Activated CD4-positive, alpha-beta T cell treated with anti-CD3 and anti-CD28 coated beads, Interleukin-10, Interleukin-2, amounts not matched to agents 100 ng/mL and 50 ng/mL, durations not matched to agents 16 hours and 8 hours (primary cell): ENCODE data around the gene ADGRA1.

Source experiments
- DNase-seq: peaks from one replicate; pipeline ENCODE4 v3.0.0-alpha.2; 2020

Gene ADGRA1

DNA sequence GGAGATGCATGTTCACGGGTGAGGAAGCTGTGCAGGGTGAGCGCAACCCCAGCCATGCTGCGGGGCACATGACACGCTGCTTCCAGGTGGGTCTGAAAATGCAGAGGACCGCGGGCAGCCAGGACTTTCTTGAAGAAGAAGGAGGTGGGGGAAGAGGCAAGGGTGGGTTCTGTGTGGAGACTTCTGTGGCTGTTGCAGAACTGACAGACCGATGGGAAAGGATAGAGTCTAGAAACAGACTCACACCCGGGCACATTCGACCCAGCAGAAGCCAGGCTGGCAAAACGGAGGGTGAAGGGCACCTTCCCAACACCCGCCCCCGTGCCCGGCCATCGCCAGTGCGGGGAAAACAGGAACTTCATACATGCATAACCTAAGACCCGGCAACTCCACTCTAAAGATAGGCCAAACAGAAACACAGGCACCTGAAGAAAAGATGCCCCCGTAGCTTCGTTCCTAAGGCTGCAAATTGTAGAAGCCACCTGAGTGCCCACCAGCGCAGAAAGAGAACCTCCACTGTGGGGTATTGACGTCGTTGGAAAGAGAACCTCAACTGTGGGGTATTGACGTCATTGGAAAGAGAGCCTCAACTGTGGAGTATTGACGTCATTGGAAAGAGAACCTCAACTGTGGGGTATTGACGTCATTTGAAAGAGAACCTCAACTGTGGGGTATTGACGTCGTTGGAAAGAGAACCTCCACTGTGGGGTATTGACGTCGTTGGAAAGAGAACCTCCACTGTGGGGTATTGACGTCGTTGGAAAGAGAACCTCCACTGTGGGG is 67.5 kb downstream of the ADGRA1 start:
- no peak for DNase-seq

- DNase-seq = no peak
Measured at GRCh38 chr10:133156674-133157579, 69.2 kb downstream of the ADGRA1 start.

DNA sequence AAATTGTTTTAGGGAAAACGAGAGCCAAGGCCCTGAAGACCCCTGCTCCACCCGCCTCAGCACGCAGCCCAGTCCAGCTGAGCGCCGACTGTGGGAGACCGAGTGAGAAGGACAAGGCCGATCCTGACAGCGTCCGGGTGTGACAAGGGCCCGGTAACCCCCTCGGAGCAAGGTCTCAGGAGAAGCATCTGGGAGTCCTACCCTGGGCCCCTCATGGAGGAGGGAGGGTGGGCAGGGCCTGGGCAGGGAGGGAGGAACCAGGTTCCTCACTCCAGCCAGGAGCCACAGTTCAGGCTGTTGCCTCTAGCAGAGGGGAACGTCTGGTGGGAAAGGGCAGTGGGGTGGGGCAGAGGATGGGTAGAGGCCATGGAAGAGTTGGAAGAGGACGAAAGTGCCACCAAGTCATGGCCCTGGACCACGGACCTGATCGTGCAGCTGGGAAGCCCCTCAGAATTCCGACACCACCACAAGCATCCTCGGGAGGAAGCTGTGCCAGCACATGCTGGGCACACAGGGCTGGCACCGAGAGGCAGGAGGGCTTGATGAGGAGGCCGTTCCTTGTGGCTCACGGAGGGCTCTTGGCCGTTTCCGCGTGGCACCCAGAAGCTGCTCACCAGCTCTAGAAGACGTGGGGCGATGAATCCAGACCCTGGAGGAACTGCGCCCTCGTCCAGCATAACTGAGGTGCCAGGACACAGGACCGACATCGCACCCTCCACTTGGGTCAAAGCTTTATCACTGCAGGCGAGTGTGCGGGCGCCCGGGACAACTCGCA is 70.1 kb downstream of the ADGRA1 start:
- DNase-seq = no peak

GRCh38 chr10:133158437-133158755 is 70.7 kb downstream of the ADGRA1 start:
- DNase-seq = no peak

DNA sequence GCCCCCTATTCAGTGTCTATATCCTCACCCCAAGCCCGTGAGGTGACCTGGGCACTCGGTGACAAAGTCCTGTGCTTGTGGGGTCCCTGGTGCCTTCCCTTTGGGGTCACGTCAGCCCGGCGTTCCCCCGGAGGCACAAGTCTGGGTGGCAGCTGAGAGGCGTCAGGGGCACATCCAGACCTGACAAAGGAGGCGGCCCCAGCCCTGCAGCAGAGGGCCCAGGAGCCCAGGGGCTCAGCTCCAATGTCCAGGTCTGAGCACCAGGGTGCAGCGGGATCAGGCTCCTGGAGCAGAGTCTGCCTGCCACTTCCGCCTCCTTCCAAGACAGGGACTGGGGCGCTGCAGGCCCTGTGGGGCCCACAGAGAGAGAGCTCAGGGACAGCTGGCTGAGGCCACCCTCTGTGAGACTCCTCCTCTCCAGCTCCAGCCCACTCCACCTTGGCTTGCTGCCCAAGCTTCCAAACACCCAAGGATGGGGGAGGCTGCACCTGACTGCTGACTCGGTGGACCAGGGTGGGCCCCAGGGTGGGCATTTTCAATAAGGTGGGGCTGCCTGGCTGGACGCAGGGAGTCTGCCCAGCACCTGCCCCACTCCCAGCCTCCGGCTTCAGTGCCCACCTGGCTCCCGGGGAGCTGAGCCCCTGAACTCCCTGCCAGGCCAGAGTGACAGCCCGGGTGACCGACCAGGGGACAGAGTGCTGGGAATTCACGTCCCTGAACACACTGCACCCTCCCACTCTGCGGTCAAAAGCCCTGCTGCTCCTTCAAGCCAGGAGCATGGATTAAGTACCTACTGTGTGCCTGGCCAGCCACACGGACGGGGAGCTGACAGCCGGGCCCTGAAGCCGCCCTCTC is 71.3 kb downstream of the ADGRA1 start:
- no peak for DNase-seq

DNA sequence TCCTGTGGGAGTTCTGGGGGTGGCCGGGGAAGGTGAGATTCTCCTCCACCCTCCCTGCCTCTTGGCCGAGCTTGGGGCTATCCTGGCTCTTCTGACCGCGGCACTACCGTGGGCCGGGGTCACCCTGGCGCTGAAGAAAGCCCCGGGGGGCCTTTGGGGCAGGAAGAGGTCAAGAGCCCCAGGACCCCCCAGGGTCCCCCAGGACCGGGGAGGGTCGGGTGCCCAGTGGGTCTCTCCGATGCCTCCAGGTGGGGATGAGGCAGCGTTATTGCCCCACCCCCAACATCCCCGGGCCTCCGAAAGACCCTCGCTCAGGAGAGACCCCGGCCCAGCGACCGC is 71.9 kb downstream of the ADGRA1 start:
- no peak for DNase-seq

GRCh38 chr10:133159950-133160825 is 72.5 kb downstream of the ADGRA1 start, which contains the start of gene KNDC1:
KNDC1 (plus strand) TSS chr10:133160219; CDS start chr10:133160468, 249 bp downstream.
- no peak for DNase-seq

DNA sequence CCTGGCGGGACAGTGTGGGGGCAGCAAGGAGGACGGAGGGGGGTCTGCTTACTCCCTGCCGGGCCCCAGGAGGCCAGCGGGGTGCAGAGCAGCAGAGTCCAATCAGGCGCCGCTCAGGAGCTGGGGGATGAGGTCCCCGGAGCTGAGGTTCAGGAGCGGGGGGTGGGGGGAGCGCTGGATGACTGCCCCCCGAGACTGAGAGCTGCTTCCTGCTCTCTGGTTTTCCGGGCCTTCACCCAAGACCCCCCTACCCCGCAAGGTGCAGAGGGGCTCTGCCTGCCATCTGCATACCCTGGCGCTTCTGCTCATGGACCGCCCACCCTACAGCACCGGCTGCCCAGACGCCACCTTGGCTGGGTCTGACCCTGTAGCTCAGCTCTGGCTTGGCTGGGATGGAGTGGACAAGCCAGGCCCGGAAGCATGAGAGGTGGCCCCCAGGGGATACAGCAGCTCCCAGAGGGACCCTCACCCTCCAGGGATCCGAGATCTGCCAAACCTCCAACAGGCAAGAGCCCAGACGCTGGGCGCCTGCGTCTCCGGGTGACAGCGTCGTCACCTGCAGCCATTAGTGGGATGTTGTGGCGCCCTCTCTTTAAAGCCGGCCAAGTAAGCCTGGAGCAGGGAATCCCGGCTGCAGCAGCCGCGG is 73.2 kb downstream of the ADGRA1 start:
- DNase-seq = no peak

- no peak for DNase-seq
Measured at GRCh38 chr10:133161486-133162109, 73.9 kb downstream of the ADGRA1 start.

DNA sequence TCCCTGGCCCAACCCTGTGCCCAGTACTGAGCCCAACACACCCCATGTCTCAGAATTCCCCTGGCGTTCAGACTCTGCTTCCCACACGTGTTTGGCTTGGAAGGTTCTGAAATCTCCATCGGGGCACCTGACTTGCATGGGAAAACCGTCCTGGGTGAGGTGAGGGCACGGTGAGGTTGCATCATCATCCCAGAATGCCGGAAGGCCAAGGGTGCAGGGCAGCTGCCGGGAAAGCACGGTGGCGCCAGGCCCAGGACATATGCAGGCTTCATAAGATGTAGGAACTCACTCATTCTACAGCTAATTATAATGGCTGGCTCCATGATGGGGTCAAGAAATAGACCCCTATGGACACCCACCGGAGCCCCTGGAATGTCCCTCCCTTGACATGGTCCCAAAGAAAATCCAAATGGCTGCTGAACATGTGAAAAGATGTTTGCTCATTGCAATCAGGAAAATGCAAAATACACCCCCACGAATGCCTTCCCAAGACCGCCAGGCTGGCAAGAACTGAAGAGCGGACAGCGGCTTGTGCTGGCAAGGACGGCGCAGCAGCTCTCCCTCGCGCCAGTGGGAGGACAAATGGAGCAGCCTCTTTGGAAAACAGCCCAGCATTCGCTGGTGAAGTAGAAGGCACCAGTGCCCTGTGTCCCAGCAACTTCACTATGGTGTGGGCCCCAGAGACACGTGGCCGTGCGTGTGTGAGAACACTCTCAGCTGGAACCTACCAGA is 74.6 kb downstream of the ADGRA1 start:
- no peak for DNase-seq

- no peak for DNase-seq
Measured at GRCh38 chr10:133162910-133163856, 75.5 kb downstream of the ADGRA1 start.

- no peak for DNase-seq
Measured at GRCh38 chr10:133163889-133164815, 76.4 kb downstream of the ADGRA1 start.

DNA sequence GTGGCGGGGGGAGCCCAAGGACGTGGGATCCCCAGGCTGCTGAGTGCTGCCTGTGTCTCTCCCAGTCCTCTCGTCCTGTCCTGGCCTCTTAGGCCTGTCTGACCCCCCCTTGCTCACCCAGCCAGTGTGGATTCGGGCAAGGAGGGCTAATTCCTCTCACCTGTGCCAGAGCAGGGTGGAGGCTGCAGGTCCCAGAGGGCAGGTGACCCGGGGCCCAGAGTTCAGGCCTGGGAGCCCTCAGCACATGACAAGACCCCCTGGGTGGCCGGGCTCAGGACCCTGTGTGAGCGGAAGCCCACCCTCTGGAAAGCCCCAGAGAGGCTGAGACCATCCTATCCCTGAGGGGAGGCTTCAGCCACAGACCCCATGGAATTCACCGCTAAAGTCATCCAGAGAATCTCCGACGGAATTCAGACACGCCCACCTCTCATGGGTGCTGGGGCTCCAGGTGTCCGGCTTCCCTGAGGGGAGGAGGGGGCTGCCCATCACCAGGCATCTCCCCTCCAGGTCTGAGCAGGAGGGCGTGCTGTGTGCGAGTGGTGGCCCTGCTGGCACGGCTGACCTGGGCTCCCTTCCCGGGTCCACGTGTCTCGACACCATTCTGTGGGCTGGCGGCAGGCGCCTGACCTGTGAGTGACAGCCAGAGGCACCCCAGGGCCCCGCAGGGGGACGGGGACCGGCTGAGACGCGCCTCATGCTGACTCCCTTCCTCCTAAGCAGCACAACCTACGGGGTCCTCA is 77.3 kb downstream of the ADGRA1 start:
- no peak for DNase-seq

GRCh38 chr10:133165556-133166503 is 78.1 kb downstream of the ADGRA1 start:
- DNase-seq = no peak

GRCh38 chr10:133166504-133166827 is 78.7 kb downstream of the ADGRA1 start:
- DNase-seq = no peak
